ENCODE measurements around the gene CLEC1B. TPM values are rescaled to one million over a fixed set of nuclear protein-coding genes. Genes with fewer than 3 reads are reported as not detected.

The CLEC1B gene
- total RNA-seq, 1 experiment from 2014 or later: not detected

- Histone ChIP-seq H3K9me3 (ENCODE audit: control insufficient read depth, insufficient read depth, low read depth, low read length) (no peaks in the 10 kb centered on the region), H3K27me3 (ENCODE audit: control insufficient read depth, insufficient read depth, low read length) (no peaks in the 10 kb centered on the region), H3K4me1 (ENCODE audit: control insufficient read depth, insufficient read depth, low read length) (no peaks in the 10 kb centered on the region), H3K36me3 (ENCODE audit: control insufficient read depth, insufficient read depth, low read length) (no peaks in the 10 kb centered on the region), H3K27ac (ENCODE audit: low read length) (no peak overlapping the region), H3K4me3 (ENCODE audit: low read depth in 2 of 2, low read length in 2 of 2) (no peak overlapping the region)
- ATAC-seq: no peak
- in situ Hi-C loops (cut with HindIII; ENCODE audit: low pct_unique_long_range_greater_than_20kb, low sequenced_read_pairs): no loop called here
- DNase-seq (ENCODE audit: low read depth, low spot score): no peak
- CTCF ChIA-PET: no interaction called here
- POLR2A ChIA-PET: no interaction called here
- intact Hi-C loops (cut with micrococcal nuclease; ENCODE audit: unreplicated experiment): no loop called here
- no TSS peak for BruUV-seq (replicated peaks)
- no peak for TF ChIP-seq POLR2AphosphoS5 (IDR thresholded peaks at IDR 0.05; ENCODE audit: low read depth, low read length)
- TF ChIP-seq TCF7L2 (IDR thresholded peaks at IDR 0.05; ENCODE audit: low read depth, low read length): no peak
- TF ChIP-seq, protein P1, sequence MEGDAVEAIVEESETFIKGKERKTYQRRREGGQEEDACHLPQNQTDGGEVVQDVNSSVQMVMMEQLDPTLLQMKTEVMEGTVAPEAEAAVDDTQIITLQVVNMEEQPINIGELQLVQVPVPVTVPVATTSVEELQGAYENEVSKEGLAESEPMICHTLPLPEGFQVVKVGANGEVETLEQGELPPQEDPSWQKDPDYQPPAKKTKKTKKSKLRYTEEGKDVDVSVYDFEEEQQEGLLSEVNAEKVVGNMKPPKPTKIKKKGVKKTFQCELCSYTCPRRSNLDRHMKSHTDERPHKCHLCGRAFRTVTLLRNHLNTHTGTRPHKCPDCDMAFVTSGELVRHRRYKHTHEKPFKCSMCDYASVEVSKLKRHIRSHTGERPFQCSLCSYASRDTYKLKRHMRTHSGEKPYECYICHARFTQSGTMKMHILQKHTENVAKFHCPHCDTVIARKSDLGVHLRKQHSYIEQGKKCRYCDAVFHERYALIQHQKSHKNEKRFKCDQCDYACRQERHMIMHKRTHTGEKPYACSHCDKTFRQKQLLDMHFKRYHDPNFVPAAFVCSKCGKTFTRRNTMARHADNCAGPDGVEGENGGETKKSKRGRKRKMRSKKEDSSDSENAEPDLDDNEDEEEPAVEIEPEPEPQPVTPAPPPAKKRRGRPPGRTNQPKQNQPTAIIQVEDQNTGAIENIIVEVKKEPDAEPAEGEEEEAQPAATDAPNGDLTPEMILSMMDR (IDR thresholded peaks at IDR 0.05): no peak
- TF ChIP-seq, protein P2, sequence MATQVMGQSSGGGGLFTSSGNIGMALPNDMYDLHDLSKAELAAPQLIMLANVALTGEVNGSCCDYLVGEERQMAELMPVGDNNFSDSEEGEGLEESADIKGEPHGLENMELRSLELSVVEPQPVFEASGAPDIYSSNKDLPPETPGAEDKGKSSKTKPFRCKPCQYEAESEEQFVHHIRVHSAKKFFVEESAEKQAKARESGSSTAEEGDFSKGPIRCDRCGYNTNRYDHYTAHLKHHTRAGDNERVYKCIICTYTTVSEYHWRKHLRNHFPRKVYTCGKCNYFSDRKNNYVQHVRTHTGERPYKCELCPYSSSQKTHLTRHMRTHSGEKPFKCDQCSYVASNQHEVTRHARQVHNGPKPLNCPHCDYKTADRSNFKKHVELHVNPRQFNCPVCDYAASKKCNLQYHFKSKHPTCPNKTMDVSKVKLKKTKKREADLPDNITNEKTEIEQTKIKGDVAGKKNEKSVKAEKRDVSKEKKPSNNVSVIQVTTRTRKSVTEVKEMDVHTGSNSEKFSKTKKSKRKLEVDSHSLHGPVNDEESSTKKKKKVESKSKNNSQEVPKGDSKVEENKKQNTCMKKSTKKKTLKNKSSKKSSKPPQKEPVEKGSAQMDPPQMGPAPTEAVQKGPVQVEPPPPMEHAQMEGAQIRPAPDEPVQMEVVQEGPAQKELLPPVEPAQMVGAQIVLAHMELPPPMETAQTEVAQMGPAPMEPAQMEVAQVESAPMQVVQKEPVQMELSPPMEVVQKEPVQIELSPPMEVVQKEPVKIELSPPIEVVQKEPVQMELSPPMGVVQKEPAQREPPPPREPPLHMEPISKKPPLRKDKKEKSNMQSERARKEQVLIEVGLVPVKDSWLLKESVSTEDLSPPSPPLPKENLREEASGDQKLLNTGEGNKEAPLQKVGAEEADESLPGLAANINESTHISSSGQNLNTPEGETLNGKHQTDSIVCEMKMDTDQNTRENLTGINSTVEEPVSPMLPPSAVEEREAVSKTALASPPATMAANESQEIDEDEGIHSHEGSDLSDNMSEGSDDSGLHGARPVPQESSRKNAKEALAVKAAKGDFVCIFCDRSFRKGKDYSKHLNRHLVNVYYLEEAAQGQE (IDR thresholded peaks at IDR 0.05; ENCODE audit: insufficient read depth in 1 of 2, low read depth in 2 of 2, low read length in 1 of 2): no peak
- no peak for TF ChIP-seq SIN3A (IDR thresholded peaks at IDR 0.05; ENCODE audit: borderline replicate concordance, insufficient read depth, low read depth, low read length)
Observed at GRCh38 chr12:9969673-9970072, 29.2 kb downstream of the CLEC1B start.

DNA sequence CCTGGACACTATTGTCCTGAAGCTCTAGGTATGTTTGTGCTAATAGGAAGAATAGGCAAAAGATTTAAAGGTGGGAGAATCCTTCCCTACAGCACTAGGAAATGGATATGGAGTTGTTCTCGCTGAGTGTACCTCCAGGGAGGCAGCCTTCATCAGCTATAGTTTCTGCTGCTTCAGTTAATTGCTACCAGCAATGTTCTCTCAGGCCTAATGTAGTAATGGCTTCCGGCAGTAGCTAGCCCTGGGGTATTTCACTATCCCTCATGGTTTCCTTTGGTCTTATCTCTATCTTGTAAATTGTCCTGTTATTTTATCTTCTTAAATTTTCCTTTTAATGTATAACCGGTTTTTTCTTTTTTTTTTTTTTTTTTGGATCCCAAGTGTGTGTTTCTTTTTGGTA is 37.0 kb downstream of the CLEC1B start:
- Histone ChIP-seq H3K4me3 (ENCODE audit: low read depth in 2 of 2, low read length in 2 of 2) (no peak overlapping the region), H3K4me1 (ENCODE audit: control insufficient read depth, insufficient read depth, low read length) (no peaks in the 10 kb centered on the region), H3K9me3 (ENCODE audit: control insufficient read depth, insufficient read depth, low read depth, low read length) (no peaks in the 10 kb centered on the region), H3K36me3 (ENCODE audit: control insufficient read depth, insufficient read depth, low read length) (no peaks in the 10 kb centered on the region), H3K27ac (ENCODE audit: low read length) (no peak overlapping the region), H3K27me3 (ENCODE audit: control insufficient read depth, insufficient read depth, low read length) (no peaks in the 10 kb centered on the region)
- DNase-seq (ENCODE audit: low read depth, low spot score) (no peak), ATAC-seq (no peak)
- TF ChIP-seq, protein P1 (IDR thresholded peaks at IDR 0.05): no peak
- TF ChIP-seq TCF7L2 (IDR thresholded peaks at IDR 0.05; ENCODE audit: low read depth, low read length) (no peak), SIN3A (IDR thresholded peaks at IDR 0.05; ENCODE audit: borderline replicate concordance, insufficient read depth, low read depth, low read length) (no peak), POLR2AphosphoS5 (IDR thresholded peaks at IDR 0.05; ENCODE audit: low read depth, low read length) (no peak)
- TF ChIP-seq, protein P2 (IDR thresholded peaks at IDR 0.05; ENCODE audit: insufficient read depth in 1 of 2, low read depth in 2 of 2, low read length in 1 of 2): no peak
- intact Hi-C loops (cut with micrococcal nuclease; ENCODE audit: unreplicated experiment) (no loop called here), in situ Hi-C loops (cut with HindIII; ENCODE audit: low pct_unique_long_range_greater_than_20kb, low sequenced_read_pairs) (no loop called here)
- no TSS peak for BruUV-seq (replicated peaks)
- POLR2A ChIA-PET: interaction anchor here (0.6 kb wide), 2 partner anchors 17 to 304 kb away, joined by 3 read pairs; no protein-coding TSS in a partner anchor
- CTCF ChIA-PET: no interaction called here
